H7 (cell line): ENCODE data around the gene THSD7A. TPM values are rescaled to one million over a fixed set of nuclear protein-coding genes. Genes with fewer than 3 reads are reported as not detected.

Experiments used
- DNase-seq: peaks from one replicate; pipeline ENCODE4 v3.0.0; 2012
- H3K27me3 ChIP-seq: 2 replicates; pipeline ENCODE4 v1.6.0; 2011; ENCODE audit warnings: mild to moderate bottlenecking, low read length; ENCODE audit not compliant: control insufficient read depth, insufficient read depth
- H3K36me3 ChIP-seq: replicated peaks from 2 replicates; pipeline ENCODE4 v1.5.1; 2011; ENCODE audit warnings: low read length; ENCODE audit not compliant: control insufficient read depth, insufficient read depth
- H3K4me3 ChIP-seq: 2 replicates; pipeline ENCODE4 v1.5.1; 2011; ENCODE audit warnings: low read depth, mild to moderate bottlenecking, control low read depth, low read length, moderate library complexity; ENCODE audit not compliant: insufficient read depth
- total RNA-seq: library from RNA; depleted of rRNA; stranded (reverse); fragments of >200 nt; shearing (Covaris generic); gene quantifications from 2 replicates; pipeline ENCODE4 v1.2.3, GENCODE V29; 2014

THSD7A gene
- total RNA-seq, 1 experiment from 2014 or later = 0.69 TPM

DNA sequence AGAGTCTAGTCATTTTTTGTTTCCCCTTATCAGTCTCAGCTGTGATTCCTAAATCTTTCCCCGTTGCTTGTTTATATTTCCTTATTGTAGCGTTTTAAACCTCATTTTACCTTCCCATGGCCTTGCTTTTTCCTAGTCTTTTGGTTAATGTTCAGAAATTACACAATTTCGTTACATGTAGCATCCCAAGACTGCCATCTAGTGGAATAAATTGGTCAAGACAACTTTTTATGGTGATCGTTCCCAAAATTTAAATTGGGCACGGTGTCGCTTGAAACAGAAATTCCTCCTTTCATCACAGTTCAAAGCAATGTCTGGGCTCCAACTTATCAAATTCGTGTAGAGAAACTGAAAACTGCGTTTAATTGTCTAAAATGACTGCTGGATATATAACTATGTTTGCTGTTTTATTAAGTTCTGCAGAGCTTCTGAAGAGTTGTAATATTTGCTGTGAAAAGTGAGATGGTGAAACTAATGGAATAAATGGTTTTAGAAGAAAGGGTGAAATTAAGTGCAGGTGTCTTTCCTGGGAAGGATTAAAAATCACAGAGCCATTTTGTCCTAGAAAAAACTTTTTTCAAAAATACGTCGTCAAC lies 488.1 kb downstream of the THSD7A start:
- DNase-seq = peak; percentile 8
- Histone ChIP-seq H3K27me3 (no peaks in the 10 kb centered on the region), H3K4me3 (no peak overlapping the region), H3K36me3 (no peaks in the 10 kb centered on the region)

DNA sequence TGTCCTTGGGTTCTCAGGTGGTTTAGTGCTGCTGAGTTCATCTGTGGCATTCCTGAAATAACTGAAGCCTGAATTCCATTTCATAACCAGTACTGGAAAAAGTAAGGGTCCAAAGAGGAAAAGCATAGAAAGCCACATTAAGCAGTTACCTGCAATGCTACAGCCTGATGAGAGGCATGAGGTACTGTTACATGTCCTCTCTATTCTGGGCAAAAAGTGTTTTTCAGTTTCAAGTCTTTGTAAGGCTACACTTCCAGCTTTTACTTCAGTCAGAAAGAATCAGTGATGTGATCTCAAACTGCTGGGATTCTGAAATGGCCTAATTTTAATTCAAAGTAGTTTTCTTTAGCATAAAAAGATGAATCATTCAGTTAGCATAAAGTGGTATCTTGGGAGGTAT lies 488.9 kb downstream of the THSD7A start:
- DNase-seq = no peak
- H3K36me3 ChIP-seq = no peaks in the 10 kb centered on the region
- no peak overlapping the region for H3K4me3 ChIP-seq
- H3K27me3 ChIP-seq = no peaks in the 10 kb centered on the region

DNA sequence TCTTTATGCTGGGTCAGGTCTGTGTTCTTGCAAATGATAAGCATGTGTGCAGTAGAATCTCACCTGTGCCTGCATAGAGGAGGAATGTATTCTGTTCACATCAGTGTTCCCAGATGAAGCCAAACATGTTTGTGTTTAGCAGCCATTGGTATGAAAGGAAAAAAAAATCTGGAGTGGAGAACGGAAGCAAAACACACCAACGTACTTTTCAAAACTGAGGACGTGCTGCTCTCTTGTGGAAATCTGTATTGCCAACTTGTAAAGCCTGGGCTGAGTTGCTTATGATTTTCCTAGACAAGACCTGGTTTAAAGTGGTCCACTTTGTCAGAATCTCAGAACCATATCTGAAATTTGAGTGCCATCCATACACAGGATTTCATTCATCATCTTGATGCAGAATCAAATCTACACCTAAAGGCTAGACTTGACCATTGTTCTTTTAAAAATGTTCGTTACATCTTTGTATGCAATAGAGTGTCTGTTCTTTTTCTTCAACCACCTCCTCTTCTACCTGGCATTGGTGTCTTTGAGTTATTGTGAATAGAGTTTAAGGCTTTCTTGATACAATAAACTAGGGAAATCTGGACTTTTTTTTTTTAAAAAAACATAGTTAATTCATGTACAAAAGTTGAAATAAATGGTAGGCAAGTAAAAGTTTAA lies 490.6 kb downstream of the THSD7A start:
- Histone ChIP-seq H3K27me3 (no peaks in the 10 kb centered on the region), H3K4me3 (no peak overlapping the region), H3K36me3 (no peaks in the 10 kb centered on the region)
- DNase-seq = no peak

DNA sequence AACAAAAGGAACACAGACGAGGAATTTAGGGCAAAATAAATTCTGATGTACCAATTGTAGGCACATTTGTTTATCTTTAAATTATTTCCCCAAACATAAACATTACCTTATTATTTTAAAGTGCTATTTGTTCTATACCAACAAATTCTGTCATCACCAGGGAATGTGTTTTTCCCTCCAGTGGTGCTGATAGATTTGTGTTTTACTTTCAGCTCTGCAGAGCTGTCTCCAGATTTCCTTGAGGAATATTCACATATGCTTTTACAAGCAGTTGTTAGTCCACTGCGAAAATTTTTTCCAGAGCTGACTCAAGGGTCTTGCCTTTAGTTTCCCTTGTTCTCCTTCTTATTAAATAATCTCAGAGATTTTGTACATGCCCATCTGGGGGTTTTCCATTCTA lies 495.6 kb downstream of the THSD7A start:
- Histone ChIP-seq H3K27me3 (no peaks in the 10 kb centered on the region), H3K36me3 (no peaks in the 10 kb centered on the region), H3K4me3 (no peak overlapping the region)
- no peak for DNase-seq

DNA sequence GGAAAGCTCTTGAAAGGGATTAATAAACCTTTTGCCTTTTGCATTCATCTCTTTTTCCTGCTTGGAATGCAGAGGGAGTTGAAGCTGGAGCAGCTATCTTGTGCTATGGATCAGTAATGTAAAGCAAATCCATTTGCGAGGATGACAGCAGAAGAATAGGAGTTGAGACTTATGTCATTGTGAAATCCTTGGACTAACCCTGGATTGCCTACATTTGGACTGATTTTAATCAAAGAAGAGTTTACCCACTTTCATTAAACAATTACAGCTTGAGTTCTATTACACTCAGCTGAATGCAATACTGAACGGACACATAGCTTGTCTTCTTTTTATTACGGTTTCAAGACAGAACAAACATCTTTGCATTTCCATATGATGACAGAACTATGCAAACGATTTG lies 496.1 kb downstream of the THSD7A start:
- DNase-seq = no peak
- Histone ChIP-seq H3K4me3 (no peak overlapping the region), H3K27me3 (no peaks in the 10 kb centered on the region), H3K36me3 (no peaks in the 10 kb centered on the region)

DNA sequence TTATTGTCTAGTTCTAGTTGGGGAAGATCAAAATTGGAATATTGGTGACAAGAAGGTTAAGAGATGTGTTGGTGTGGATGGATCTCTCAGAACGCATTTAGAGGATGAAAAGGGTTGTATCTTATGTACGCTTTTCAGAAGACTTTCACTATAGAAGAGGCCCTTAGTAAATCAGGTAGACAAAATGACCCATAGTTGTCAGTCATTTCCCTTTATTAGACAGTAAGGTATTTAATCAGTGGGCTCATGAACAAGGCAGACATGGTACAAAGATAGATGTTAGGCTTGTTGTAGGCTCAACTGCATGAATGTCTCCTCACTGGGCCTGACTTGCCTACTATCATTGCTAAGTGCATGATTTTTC lies 499.2 kb downstream of the THSD7A start:
- DNase-seq = no peak
- no peaks in the 10 kb centered on the region for H3K27me3 ChIP-seq
- no peak overlapping the region for H3K4me3 ChIP-seq
- H3K36me3 ChIP-seq = no peaks in the 10 kb centered on the region

DNA sequence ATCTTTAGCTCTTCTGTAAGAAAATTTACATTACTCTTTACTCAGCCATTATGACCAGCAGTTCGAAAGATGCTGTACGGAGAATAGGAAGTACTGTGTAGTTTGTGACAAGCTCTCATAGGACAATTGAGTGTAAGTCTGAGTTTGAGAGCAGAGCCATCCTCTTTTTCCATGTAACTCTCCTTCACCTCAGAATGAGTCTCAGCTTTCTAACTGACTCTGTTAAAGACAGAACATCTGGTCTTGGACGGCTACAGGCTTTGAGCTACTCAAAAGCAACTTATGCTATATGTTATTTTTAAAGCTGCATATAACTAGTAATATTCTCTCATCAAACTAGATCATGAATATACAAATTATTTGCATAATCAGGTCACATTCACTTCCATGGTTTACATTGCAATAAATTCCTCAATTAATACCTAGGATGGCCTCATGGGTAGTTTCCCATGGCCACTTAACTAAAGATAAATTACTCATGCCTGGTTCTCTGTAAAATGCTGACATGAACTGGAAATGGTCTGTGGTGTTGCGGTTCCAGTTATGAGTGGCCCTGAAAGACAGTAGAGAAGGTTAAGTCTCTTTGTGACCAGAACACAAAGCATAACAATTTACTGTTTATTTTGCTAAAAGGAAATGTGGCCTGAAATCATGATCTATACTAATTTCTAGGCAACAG lies 499.7 kb downstream of the THSD7A start:
- no peaks in the 10 kb centered on the region for H3K36me3 ChIP-seq
- no peak overlapping the region for H3K4me3 ChIP-seq
- H3K27me3 ChIP-seq = no peaks in the 10 kb centered on the region
- no peak for DNase-seq

DNA sequence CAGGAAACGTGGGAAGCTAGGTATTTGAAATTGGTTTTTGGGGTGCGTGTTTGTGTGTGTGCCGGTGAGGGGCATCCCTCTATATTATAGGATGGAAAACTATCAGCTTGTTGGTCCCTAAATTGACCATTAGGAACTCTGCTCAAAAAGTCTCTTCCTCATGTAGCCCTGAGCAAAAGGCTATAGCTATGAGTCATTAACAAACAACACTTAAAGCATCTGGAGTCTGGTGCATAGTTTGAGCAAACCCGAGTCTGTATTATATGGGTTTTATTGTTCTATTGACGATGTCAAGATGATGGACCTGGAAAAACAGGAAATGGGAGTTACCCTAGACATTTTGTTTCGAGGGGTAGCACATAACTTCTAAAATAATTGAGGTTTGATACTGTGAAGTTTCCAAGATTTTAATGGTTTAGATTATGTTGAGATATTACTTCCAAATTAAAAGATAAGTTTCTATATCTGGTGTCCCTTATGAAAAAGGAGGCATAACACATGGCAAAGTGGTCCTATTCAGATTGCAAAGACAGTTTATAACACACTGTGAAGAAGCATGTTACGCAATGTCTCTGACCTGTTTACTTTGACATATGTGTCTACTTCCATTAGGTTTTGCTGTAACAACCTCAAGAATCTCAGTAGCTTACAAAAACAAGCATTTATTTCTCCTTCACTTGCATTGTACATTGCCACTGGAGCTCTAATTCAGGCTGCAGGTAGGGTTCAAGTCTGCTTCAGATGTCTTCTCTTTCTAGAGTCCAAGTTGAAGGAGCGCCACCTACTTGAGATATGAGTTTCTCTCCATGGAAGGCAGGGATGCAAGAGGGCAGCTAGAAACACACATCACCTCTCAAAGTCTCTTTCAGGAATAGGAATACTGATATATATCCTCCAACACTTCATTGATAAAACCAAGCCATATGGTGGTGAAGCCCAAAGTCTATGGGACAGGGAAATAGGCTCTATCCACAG lies 500.6 kb downstream of the THSD7A start:
- Histone ChIP-seq H3K27me3 (no peaks in the 10 kb centered on the region), H3K4me3 (no peak overlapping the region), H3K36me3 (no peaks in the 10 kb centered on the region)
- DNase-seq = no peak

DNA sequence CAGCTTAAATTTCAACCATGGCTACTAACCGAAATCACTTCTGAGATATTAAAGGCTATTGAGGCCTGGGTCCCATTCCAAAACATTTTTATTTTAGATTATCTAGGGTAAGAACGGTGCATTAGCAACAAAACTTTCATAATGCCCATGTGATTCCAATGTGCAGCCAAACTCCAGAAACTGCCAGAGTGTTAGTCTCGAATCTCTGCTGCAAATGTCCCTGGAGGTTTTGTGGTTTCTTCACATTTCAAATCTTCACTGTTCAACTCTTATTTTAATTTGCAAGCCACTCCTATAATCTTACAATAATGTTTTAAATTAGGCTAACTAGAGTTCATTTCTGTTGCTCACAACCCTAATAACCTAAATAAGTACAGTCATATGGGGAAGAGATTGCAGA lies 501.3 kb downstream of the THSD7A start:
- DNase-seq = no peak
- Histone ChIP-seq H3K36me3 (no peaks in the 10 kb centered on the region), H3K27me3 (no peaks in the 10 kb centered on the region), H3K4me3 (no peak overlapping the region)

DNA sequence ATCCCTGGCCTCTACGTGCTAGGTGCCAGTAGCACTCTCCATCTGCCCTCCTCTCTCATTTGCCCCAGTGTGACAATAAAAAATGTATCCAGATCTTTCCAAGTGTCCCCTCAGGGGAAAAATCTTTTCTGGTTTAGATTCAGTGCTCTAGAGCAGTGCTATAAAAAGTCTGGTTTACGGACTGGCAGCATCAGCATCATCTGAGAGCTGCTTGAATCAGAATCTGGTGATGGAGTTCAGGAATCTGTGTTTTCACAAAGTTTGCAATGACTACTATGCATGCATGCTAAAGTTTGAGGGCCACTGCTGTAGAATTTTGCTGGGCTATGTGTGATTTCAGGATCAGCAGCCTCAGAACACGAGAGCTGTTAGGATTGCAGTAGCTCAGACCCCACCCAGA lies 501.8 kb downstream of the THSD7A start:
- no peak for DNase-seq
- H3K36me3 ChIP-seq = no peaks in the 10 kb centered on the region
- no peak overlapping the region for H3K4me3 ChIP-seq
- no peaks in the 10 kb centered on the region for H3K27me3 ChIP-seq

DNA sequence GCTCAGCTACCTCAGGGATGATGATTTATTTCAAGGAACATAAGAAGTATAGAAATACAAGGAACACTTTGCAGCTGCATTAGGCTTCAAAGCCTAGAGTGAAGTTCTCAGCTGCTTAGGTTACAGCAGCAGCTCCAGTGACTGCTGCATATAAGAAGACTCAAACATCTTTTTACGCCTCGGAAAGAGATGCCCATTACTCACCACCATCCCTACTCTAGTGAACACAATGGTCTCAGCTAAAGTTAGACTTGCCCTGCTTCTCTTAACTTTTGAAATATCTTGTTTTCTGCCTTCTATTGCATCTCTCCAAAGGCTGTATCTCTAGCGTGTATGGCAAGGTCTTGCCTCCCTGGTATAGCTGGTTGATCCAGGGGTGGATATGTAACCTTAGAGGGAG lies 502.4 kb downstream of the THSD7A start:
- Histone ChIP-seq H3K36me3 (no peaks in the 10 kb centered on the region), H3K4me3 (no peak overlapping the region), H3K27me3 (no peaks in the 10 kb centered on the region)
- no peak for DNase-seq

DNA sequence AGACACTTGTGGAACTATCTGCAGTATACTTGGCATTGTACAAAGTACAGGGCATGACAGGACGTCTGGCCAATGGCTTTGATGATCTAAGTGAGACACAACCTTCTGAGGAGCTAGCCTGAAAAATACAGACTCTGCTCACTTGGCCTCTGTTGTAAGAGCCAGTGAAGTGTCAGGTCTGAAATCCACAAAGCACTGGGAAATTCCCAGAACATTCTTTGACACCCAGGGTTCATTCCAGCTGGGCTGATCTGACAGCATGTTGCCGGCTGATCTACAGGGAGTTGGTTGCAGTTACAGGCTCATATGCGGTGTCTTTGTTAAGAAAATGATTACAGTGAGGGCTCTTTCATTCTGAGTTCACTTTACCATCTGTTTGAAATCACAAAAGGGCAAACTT lies 503.7 kb downstream of the THSD7A start:
- Histone ChIP-seq H3K27me3 (no peaks in the 10 kb centered on the region), H3K36me3 (no peaks in the 10 kb centered on the region), H3K4me3 (no peak overlapping the region)
- no peak for DNase-seq

DNA sequence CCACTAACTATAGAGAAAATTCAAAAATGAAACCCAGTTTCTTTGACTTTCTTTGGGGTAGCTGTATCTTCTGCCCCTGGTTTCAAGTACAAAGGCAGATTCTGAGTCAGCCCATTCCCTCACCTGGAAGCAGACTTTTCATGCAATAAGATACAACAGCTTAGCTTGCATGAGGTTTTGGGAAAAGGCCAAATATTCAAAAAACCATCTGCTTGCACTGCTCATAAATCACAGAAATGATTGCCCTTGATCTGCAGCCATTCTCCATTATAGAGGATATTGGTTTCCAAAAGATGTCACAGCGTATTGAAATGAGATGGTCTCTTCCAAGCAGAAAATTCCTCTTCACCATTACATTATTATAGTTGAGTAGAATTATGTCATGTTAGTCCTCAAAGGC lies 504.4 kb downstream of the THSD7A start:
- no peak for DNase-seq
- Histone ChIP-seq H3K27me3 (no peaks in the 10 kb centered on the region), H3K36me3 (no peaks in the 10 kb centered on the region), H3K4me3 (no peak overlapping the region)
